ENCODE data around the gene CAST.

CAST gene

DNA sequence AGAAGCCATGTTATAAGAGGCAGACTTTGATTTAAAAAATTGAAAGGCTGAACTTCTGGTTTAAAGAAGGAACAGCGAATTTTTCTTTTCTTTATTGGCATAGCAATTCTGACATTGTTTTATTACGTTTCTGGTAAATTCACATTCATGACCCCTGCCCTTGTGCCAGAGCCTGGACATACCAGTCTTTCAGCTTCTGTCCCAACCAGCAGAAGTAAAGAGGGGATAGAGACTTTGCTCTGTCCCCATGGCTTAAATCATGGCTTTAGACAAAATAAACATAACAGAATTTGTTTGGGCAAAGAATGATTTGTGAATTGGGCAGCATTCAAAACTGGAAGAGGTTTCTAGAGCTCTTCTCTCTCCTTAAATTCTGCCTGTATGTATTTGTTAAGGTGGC lies 15.3 kb downstream of the CAST start:
- DNase-seq, result no peak

DNA sequence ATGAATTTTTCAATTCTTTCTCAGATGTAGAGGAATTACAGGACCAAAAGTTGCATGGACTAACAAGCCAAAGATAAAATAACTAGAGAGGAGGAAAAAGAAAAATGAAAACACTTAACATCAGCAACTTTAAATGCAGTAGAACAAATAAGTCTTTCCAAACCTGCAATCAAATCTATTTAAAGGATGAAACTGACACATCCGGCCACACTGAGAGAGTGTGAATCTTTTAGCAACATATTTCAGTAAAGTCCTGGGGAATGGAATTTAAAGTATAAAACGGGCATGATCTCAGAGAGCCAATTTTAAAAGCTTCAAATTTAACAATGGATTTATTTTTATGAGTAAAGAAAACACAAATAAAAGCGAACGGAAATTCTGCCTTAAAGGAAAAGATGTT lies 17.1 kb downstream of the CAST start:
- no peak for DNase-seq

DNA sequence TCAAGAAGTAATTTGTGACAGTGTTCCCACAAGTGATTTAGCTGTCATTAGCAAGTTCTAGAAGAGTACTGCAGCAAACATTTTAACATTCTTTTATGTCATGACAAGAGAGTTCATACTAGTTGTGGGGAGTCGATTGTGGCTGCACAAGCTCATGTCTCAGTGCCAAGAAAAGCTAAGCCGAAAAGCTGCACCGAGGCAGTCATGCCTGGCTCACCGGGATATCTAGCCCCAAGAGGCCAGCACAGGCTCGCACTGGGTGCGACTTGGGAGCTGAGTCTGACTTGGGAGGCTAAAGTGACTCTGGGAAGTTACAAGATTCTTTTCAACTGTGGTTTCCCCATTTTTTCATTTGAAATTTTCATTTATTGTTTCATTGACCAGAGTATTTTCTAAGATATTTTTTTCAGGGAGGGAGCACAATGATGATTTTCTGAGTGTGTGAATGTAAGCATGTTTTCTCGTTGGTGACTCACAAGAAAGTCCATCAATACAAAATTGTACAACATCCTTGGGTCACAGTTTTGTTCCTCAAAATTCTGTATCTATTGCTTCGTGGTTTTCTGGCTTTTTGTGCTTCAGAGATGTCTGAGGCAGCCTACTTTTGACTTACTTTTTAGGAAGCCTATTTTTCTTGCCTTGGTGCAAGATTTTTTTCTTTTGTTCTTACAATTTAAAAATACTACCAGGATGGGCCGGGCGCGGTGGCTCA lies 18.7 kb downstream of the CAST start:
- no peak for DNase-seq

DNA sequence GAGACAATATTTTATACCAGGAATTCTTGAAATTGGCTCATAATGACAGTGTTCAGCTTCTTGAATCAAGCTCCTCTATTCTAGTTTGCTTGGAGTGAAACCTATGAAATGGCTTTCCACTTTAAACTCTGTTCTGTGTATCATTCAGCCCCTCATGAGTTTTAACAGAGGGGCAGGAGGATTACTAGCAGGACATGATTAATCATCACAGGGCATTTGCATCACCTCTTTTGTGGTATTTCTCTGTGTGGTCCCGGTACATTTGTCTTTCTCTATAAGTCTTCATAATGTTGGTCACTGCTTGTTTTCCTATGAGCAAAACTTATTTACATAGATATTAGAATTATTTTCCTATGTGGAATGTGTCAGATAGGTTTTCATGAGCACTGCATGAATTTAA lies 21.2 kb downstream of the CAST start:
- DNase-seq, result no peak

DNA sequence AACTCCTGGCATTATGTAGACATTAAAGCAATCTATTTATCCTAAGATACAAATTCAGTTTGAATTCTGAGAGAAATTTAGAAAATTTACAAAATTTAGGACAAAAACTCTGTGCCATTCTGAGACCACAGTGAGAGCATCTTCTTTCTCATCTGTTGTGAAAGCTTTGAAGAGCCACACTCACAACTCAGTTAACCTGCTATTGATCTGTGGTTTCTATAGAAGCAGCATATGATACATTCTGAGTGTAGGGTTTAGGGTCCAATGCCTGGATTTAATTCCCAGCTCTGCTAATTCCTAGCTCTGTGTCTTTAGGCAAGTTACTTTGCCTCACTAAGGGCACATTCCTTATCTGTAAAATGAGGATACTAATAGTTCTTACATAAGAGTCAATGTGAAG lies 21.6 kb downstream of the CAST start:
- DNase-seq, result no peak

DNA sequence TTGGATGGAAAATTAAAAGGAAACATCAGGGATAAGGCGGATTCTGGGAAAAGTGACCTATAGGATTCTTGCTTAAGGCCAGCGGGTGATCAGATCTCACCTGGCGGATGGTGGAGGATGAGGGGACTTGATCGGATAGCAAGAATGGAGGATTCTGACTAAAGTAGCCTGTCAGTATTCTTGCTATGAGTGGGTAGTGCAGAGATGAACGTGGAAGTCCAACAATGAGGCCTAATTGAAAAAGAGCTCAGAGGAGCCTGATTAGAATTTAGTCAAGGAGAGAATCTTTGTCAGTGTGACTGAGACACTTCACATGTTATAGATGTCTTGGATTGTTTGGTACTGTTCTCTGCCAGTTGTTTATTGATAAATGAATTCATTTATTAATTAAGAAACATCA lies 24.9 kb downstream of the CAST start:
- DNase-seq, result no peak

DNA sequence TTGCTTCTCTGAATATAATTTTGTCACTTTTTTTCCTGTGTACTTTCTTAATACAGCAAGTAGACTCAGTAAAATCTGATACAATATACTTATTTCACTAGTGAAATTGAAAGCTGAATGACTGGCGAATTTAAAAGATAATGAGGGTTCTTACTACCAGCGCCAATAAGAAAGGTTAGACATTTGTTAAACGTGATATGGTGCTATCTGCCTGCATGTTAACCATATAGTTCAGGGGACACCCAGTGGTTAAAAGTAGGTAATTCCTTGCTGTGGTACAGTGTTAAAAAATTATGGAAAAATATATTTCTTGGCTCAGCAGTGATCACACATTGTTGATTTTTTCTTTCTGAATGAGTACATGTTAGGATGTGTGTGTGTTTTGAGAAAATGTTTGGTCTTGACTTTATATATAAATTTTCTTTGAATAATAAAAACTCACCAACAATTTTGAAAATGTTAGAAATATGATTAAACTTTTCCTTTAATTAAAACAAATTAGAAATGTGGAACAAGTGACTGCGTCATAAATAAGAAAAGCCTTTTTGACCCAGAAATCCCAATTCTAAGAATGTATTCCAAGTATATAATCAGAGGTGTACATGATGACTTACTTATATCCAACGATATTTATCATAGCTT lies 25.8 kb downstream of the CAST start:
- peak; percentile 27 for DNase-seq

DNA sequence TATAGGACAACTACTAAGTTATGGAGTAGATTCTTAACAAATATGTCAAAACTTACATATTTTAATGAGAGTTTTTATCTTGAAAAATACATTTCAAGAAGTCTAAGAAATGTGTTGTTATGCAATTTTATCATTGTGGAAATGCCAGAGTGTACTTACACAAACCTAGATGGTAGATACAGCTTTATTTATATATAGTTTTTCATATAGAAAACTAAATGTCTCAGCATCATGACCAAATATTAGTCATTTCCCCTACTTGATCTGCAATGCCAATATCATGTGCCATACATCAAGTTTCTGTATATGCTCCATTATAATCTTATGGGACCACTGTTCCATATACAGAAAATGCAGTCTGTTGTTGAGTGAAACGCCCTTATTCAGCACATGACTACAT lies 28.7 kb downstream of the CAST start:
- no peak for DNase-seq

DNA sequence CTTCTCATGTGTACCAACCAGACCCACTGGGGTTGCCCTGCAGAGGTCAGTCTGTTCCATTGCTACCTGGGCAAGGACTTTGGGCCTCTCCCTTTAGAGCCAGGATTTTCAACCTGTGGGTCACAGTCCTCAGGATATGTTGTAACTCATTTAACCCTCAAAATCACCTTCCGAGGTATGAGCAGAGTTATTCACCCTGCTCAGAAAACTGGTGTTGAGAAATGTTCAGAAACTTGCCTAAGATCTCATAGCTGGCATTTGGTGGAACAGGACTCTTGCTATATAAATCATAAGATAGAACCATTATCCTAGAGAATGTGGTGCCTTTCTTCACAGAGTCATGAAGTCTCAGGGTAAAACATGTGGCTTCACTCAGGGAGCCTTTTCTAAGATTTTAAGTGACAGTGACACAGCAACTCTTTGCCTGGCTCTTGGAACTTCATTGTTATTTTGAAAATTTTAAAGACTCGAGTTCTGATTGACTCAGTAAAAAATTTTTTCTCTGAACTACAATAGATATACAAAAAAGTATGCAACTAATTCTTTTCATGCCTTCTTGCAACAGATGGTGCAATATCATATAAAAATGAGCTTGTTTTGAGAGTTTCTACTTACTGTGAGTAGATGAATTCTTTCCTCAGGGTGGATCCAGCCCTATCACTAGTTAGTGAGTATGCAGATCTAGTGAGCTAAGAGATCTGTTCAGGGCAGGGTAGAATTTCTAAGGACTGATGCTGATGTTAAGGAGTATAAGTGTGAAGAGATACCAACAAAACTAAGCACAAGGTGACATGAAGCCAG lies 29.5 kb downstream of the CAST start:
- no peak for DNase-seq

DNA sequence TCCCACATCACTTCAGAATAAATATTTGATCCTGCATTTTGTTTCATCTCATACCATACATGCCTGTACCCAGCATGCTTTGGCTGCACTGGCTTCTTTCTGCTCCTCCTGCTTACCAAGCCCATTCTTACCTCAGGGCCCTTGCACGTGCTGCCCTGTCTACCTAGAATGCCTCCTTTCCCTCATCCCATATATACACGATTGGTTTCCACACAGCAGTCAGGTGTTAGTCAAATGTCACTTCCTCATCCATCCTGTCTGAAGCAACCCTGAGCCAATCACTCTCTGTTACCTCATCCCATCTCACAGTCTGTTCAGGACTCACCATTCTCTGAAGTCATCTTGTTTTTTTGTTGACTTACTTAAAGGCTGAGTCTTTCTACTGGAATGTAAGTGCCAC lies 30.3 kb downstream of the CAST start:
- no peak for DNase-seq

DNA sequence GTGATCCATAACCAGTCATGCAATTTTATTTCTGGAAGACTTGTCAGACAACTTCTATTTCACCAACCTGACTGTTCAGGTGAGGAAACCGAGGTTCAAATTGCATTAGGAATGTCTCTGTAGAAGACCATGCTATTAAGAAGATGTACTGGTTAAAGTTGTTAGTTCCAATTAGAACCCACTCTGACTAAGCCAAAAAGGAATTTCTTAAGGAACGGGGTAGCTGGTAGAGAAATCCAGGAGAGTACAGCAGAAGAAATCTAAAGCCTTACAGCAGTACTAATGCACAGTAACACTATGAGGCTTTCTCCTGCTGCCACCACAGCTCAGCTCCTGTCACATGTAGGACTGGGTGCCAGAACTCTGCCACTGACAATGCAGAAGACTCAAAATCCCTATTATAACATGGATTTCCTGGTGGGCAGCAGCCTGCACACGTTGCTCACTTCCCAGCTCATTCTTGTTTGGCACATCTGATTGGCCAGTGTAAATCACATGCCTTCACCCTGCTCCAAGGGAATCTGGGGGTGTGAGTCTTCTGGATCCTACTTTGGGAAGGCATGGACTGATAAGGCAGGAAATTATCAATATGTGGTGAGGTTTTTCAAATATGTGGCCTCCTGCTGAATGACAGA lies 37.1 kb downstream of the CAST start:
- DNase-seq, result no peak

DNA sequence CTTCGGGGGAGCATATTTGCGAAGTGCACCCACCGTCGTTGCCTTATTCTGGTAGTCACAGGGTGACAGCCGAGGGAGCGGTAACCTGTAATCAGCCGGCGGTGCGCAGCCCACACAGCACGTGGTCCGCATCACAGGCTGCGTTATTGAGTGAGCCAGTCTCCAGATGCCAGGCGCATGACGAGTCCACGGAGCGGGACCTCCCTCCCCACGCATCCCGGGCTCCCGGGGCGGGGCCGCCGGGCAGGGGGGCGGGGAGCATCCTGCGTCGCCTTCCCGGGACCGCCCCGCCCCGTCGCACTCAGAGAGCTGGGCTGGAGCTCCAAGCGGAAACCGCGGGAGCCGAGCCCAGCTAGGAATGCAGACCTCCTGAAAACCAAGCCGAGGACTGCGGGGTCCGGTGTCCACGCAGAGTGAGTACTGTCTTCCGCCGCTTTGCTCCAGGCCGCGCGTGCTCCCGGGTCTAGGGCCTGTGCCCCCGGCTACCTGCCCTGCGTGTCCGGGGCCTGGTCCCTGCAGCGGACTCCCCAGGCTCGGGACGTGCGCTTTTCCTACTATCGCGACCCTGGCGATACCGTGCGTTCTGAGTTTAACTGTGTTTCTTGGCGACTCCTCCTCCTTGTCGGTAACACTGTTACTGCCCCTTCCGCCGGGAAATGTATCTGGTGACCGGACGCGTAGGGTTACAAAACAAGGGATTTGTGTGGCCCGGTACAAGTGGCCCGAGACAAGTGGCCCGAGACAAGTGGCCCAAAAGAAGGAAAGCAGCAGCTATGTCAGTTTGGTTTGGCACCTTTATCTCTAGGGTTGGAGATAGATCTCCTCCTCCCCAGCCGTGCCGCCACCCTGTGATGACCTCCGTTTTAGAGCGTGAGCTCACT lies 40.6 kb downstream of the CAST start:
- peak; percentile 60 for DNase-seq

DNA sequence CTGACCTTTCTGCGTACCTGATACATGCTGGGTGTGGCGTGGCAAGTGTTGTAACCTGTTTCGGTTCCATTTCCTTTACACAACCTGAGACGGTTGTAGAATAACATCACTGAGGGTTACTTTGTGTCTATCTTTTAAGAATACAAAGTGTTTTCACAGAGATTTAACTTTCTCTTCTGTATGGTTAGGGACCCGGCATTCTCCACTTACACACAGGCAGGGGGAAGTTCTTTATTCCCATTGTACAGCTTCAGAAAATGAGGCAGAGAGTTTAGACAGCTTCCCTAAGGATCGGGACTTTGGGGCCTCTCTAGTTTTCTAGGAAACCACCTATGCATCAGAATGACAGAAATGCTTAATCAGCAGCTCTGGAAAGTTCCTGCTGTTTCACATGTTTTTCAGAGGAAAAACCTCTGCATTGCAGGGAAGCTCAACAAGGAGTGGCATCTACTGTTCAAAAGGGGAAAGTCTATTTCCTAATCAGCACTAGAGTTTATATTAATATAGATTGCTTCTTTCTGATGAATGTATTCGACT lies 41.3 kb downstream of the CAST start:
- DNase-seq, result no peak

DNA sequence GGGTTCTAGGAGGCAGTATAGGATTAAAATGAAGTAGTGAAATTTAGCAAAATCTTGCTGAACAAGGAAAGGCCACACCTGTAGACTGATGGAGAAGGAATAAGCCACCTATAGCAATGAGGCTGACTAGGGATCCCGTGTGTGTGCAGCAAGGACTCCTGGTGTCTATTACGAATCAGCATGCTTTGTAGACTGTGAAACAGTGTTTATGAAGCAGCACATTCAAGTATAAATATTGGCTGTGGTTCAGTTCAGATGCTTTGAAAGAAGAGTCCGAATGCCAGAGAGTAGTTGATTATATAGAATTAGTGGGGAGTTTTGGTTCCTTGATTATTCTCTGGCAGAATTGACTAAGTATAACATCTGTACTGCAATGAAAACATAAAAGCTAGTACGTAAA lies 41.8 kb downstream of the CAST start:
- no peak for DNase-seq

DNA sequence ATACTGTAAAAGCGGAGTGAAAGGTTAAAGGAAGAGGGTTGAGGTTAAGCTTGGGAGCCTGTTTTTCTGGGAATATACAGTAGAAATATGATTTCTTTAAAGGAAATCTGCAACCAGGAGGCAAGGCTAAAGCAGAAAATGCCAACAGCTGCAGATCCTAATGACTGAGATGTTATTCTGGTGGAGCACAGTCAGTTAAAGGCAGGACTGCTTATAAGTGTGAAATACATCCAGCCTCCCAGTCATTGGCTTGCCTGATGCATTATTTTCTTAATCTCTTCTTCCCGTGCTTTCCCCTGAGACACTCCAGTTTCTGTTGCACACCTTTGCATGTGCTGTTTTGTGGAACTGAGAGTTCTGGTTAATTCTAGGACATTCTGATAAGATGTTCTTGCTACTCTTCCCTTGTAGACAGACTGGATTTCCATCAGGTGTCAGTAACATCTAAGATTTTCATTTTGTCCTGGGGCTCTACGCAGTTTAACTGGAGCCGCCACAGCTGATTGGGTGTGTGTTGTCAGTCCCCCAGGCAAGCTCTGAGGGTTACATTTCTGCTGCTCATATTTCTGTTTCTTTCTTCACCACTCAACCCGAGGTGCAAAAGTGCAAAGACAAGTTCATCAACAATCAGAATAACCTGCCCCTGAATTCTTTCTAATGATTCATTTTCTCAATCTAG lies 44.4 kb downstream of the CAST start:
- DNase-seq, result no peak

DNA sequence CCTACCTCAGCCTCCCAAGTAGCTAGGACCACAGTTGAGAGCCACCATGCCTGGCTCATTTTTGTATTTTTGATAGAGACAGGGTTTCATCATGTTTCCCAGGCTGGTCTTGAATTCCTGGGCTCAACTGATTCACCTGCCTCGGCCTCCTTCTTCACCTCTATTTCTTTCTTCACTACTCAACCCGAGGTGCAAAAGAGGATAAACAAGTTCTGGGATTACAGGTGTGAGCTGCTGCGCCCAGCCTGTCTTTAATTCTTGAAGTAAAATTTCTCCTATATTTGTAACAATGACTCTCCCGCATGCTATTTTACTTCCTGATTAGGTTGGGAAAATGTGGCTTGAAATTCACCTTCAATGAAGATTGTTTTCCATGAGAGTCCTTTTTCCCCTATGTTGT lies 46.4 kb downstream of the CAST start:
- no peak for DNase-seq

DNA sequence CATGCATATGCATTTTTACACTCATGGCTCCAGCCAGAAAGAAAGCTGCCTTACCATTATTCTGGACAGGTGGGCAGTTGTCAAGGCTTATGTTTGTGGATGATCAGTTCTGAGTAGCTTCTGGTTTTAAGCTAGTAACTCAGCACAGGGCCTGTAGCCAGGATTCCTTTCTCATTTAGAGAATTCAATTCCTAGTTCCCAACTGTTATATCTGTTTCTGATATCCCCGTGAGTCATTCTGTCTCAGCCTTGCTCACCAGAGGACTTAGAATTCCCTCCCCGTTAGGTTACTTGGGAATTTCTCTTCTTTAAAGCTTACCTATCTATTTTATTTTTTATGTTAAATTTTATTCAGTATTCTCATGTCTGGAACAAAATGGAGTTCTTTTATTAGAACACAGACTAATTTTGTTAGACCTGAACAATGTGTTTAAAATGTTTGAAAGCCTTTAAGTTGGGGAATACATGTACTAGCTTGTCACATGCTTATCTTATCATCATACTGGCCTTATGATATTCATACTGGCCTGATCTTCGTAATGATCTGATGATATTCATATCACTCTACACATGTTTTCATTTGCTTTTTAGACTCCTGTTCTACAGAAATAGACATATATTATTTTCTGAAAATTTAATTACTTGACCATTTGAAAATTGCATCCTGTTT lies 47.1 kb downstream of the CAST start:
- no peak for DNase-seq

DNA sequence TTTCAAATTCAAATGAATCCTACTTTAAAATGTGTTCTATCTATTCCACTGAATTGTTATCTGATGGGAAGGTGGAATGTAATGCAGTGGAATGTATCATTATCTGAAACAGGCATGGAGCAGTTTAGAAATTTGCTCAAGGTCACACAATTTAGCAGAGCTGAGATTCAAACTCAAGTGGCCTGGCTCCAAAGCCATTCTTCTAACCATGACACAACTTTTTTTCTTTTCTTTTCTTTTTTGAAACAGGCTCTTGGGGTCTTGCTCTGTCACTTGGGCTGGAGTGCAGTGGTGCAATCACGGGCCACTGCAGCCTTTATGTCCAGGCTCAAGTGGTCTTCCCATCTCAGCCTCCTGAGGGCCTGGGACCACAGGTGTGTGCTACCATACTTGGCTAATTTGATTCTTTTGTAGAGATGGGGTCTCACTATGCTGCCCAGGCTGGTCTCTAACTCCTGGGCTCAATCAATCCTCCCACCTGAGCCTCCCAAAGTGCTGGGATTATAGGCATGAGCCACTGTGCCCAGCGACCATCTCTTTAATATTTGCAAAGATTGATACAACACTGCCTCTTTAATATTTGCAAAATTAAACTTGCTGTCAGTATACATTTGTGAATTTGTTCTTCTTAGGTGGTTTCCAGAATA lies 50.0 kb downstream of the CAST start:
- no peak for DNase-seq

DNA sequence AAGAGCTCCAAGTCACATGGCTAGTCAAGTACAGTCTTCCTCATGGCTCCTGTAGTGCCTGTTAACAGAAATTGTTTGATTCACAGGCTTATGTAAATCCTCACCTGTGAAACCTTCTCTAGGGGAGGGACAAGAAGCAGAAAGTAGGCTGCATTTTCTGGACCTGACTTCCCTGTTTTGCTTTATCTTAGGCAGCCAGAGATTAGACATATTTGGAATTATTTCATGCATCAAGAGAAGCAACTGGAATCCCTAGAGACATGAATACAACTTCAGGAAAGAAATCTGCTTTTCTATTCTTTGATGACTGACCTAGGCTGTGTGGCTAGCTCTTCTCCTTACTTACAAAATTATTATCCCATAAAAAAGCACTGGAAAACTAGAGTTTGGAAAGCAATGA lies 52.3 kb downstream of the CAST start:
- no peak for DNase-seq

DNA sequence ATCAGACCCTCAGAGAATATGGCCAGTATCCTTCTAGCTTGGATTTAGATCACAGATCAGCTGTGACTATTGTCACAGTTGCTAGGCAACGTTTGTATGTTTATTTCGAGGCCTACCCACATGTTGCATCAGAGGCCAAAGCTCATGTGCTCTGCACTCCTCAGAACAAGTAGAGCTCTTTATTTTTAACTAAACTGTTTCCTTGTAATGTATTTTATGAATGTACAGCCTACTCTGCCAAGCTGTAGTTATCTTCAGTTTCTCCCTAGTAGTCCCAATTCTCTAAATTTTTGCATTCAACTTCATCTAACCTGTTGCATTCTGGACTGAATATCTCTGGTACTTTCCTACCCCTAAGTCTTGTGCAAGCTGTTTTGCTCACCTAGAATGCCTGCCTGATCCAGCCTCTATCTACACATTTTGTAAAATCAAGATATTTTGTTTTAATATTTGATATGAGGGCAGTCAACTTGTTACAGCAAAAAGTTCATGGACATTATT lies 52.8 kb downstream of the CAST start:
- no peak for DNase-seq

Data from SHP77 treated with DMSO at 0.1 percent for 48 hours (cell line).